RCC 7860 (cell line): ENCODE results near the gene ICAM3.
"Not testable (repeated sequence)": the region's sequence is repeated elsewhere in the genome, so short reads cannot be mapped to it uniquely, and the experiment has no call there.

Source experiments
- DNase-seq: peaks from one replicate; pipeline ENCODE4 v3.0.0-alpha.2; 2015; ENCODE audit warnings: low spot score
- FAIRE-seq: peaks from 2 replicates; lab custom pipeline; 2012; peaks lifted over from hg19 to GRCh38; lab: Jason Lieb, UNC

Gene ICAM3

DNA sequence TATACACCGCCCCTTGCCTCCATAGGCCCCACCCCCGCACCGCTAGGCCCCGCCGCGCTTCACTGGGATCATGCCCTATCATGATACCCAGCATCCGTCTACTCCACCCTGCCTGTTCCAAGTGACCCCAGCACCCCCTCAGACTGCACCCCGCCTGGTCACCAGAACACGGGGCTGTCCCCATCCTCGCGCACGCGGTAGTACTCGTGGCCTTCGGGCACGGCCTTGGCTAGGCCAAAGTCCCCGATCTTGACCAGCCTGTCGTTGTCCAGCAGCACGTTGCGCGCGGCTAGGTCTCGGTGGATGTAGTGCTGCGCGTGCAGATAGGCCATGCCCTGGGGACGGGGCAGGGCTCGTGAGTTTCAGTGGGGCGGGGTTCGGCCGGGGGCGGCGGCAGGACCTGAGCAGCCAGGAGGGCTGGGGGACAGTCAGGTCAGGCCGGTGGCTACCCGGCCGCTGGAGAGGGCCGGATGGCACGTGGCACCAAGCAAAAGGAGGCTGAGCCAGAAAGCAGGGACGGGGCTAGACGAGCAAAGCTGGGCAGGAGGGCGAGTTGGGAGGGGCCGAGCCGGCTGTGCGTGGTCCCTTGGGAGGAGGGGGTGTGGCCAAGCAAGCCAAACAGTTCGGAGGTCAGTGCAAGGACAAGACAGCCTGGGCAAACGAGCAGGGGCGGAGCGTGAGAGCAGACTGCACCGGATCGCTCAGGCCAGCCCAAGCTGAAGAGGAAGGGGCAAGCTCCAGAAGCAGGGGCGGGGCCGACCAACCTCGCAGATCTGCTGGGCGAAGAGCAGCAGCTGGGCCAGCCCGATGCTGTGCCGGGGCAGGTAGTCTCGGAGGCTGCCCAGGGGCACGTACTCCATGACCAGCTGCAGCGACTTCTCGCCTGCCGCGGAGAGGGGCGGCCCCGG lies 13.6 kb upstream of the ICAM3 start:
- DNase-seq (no peak), FAIRE-seq (no peak)

DNA sequence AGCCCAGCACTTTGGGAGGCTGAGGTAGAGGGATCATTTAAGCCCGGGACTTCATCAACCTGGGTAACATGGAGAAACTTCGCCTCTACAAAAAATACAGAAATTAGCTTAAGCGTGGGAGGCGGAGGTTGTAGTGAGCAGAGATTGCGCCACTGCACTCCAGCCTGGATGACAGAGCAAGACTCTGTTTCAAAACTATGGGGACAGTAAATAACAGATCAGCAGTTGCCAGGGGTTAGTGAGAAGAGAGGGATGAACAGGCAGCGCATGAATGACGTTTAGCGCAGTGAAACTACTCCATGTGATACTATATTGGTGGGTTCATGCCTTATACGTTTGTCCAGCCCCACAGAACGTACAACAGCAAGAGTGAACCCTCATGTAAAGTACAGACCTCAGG lies 7.1 kb upstream of the ICAM3 start:
- FAIRE-seq (no peak), DNase-seq (no peak)

DNA sequence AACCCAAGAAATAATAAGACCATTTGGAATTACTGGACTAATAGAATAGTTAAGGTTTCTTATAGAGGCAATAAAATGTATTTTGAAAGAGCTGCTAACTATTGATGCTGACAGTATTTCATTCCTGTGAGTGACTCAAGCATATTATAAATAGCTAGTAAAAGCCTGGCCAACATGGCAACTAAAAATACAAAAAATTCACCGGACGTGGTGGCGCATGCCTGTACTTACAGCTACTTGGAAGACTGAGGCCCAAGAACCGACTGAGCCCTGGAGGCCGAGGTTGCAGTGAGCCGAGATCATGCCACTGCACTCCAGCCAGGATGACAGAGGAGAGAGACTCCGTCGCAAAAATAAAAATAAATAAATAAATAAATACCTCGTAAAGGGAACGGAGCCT lies 5.4 kb upstream of the ICAM3 start:
- no peak for DNase-seq

DNA sequence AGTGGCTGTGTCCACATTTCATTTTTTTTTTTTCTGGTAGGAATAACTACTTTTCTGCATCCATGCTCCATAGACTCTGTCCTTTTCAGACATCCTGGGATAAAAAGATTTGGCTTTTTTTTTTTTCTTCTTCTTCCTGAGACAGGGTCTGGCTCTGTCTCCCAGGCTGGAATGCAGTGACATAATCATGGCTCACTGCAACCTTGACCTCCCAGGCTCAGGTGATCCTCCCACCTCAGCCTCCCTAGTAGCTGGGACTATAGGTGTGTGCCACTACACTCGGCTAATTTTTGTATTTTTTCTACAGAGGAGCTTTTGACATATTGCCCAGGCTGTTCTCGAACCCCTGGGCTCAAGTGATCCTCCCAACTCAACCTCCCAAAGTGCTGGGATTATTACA lies 4.1 kb upstream of the ICAM3 start:
- FAIRE-seq (no peak), DNase-seq (no peak)

More for the DNA sequence above, 5.4 kb upstream of the ICAM3 start:
- no peak for FAIRE-seq

DNA sequence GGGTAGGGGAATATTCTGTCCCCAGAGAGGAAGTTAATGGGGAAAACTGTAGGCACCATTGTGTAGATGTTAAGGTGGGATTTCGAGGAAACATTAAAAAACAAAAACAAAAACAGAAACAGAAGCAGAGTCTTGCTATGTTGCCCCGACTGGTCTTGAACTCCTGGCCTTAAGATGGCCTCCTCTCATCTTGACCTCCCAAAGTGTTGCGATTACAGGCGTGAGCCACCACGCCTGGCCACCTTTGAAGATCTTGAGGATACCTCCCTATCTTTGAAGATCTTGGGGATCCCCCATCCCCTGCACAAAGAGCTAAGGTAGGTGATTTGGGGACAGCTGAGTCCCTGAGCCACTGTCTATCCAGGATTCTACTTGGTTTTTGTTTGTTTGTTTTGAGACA lies 553 bp upstream of the ICAM3 start:
- FAIRE-seq (no peak), DNase-seq (no peak)

DNA sequence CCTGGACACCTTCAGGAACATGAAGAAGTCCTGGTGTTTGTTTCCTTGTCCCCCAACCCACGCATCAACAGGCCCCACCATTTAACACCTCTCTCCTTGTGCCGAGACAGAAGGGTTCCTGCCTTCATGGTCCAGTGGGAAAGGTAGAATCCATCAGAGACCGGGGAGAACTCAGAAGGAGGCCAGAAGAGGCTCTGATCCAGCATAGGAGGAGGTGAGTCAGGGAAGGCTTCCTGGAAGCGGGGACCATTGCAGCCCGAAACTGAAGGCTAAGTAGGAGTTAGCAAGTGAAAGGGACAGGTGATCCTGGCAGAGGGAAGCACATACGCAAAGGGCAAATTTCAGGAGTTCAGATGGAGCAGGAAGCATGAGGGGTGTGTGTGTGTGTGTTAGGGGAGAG lies 484 bp downstream of the ICAM3 start:
- DNase-seq, result no peak
- FAIRE-seq, result no peak

DNA sequence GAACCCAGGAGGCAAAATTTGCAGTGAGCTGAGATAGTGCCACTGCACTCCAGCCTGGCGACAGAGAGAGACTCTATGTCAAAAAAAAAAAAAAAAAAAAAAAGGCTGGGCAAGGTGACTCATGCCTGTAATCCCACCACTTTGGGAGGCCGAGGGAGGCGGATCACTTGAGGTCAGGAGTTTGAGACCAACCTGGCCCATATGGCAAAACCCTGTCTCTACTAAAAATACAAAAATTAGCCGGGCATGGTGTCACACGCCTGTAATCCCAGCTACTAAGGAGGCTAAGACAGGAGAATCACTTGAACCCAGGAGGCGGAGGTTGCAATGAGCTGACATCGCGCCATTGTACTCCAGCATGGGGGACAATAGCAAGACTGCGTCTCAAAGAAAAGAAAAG lies 2.7 kb downstream of the ICAM3 start:
- not testable (repeated sequence) for FAIRE-seq

DNA sequence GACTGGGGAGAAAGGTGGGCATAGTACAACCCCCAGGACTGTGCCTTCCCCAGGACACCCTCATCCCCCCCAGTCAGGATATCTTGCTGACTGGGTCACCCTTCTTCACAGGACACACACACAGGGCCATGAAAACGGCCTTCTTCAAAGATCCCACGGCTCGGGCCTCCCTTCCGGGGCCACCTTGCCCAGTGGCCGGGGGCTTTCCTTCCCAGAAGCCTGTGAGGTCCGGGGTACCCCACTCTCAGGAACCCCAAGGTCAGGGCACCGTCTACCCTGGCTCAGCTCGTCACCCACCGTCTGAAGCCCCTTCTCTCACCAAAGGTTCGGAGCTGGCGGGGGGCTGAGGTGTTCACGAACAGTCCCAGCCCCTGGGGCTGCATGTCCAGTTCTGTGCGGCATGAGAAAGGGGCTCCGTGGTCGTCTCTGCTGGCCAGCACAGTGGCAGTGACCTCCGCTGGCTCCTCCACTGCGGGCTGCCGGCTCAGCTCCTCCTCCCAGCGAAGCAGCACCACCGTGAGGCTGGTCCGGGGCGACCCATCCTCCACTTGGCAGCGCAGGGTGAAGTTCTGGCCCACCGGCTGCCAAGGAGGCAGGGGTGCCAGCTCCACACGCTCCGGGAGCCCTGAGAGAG lies 4.0 kb downstream of the ICAM3 start:
- FAIRE-seq, result no peak

More for the DNA sequence above, 2.7 kb downstream of the ICAM3 start:
- DNase-seq, result not testable (repeated sequence)

DNA sequence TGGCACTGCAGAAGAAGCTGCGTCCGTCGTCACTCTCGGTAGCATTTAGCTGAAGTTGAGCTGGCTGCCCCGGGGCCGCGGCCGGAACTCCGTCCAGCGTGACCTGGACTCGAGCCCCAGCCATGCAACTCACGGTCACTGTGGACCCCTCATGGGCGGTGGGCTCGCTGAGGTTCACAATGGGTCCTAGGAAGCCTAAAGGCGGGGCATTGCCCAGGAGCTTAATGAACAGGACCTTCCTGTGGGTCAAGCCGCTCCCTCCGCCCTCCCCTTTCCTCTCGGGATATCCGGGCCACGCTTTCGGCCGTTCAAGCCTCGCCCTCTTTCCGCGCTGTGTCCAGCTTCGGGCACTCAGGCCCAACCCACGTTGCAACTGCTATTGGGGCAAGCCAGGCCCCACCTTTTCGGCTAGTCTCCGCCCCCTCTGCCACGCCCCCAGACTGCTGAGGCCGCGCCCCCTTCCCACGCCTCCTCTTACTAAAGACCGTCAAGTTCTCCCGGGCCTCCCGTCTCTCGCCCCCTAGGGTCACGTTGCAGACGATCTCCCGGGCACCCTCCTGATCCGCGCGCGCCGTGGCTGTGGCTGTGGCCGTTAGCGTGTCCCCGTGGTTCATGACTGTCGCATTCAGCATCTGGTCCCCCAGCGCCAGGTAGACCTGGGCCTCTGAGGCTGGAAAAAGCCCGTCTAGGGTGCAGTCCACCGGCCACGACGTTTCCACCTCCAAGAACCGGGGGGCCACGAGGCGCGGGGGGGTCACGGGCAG lies 4.7 kb downstream of the ICAM3 start:
- peak; percentile 84 for DNase-seq
- peak; percentile 82 for FAIRE-seq

More for the DNA sequence above, 4.0 kb downstream of the ICAM3 start:
- no peak for DNase-seq

DNA sequence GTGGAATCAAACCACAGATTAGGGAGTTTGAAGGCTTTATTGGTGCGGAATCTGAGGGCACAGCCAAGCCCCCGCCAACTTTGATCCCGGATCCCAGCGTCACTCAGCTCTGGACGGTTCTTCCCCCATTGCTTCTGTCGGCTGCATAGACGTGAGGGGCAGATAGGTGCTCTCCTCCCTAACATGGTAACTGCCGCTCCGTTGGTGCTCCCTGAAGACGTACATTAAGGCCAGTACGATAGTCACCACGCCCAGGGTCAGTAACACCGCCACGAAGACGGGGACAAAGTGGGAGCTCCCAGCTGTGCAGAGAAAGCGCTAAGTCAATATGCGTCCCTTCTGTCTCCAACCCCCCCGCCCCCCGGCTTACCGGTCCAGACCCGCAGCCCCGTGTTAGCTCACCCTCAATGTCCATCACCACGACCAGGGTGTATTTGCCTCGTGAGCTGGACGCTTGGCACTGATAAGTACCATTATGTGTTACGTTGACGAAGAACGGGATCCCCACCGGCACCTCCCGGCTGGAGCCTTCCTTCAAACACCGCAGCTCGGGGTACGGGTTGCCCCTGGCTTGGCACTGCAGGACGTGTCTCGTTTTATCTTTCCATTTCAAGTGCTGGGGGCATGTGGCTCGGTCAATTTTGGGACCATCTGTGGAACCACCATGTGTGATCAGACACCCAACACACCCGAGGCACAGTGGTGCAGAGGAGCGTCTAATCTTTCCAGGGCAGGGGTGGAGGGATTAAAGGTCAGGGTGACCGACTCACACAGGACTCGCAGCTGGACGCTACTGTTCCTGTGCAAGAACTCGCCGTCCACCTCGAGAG lies 5.5 kb downstream of the ICAM3 start:
- FAIRE-seq (no peak), DNase-seq (no peak)

DNA sequence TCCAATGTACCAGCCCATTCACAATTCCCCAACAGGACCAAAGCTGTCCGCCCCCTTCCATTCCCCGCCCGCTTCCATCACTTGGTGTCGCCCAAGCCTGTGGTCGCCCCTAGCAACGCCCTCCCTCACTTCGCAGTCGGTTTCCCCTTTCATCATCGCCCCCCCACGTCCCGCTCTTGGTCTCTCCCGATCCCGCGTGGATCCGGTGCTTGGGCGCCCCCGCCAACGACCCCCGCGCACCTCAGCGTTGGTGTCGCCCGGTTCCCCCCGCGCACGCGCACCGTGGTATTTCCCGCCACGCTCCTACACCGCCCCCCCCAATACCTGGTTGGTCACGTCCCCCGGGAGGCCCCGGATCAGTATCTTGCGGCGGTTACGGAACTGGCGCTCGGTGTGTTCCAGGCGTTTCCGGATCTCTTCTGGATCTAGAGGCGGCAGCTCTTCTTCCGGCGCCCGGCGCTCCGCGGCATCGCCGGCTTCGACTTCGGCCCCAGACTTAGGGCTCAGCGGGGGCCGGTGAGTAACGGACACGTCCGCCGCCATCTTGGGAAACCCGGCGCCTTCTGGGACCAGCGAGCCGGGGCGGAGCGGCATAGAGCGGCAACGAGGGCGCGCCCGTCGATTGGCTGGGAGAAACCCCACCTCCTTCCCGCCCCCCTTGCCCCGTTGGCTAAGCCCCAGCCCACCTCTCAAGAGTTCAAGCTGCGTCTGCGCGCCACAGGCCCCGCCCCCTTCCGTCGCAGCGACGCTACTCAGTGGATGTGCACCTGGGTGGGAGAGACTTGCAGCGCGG lies 6.3 kb downstream of the ICAM3 start, which contains the start of gene RAVER1:
RAVER1 (minus strand) TSS at position 565 of the 793 bp plus-strand sequence; CDS start at position 543, 22 bp downstream.
- peak; percentile 85 for FAIRE-seq
- peak; percentile 90 for DNase-seq

DNA sequence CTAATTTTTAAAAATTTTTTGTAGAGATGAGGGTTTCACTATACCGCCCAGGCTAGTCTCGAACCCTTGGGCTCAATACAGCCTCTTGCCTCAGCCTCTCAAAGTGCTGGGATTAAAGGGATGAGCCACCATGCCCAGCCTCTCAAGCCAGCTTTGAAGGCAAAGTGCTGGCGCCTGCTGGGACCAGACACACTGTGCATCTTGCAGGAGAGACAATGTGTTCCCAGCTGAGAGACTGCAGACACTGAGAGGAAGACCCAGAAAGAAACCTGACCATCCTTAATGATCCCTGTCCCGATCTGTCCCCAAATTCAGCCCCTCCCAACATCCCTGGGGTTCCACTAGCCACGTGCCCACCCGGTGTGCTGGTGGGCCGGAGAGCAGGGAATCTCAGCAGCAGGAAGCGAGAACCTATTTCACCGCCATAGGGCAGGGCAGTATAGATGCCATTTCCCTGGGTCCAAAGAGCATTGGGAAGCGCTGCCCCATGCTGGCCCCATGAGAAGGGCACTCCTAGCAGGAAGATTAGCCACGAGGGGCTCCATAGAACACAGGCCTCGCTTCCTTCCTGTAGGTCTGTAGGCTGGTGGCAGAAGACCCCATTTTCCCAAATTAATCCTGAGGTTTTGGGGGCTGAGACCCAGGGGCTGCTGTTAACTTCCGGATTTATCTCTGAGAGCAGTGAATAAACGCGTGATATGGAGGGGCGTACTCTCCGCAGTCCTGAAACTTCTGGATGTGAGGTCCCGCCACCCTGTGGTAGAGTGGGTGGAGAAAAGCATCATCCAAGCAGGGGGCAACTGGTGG lies 7.1 kb downstream of the ICAM3 start:
- FAIRE-seq (no peak), DNase-seq (no peak)

DNA sequence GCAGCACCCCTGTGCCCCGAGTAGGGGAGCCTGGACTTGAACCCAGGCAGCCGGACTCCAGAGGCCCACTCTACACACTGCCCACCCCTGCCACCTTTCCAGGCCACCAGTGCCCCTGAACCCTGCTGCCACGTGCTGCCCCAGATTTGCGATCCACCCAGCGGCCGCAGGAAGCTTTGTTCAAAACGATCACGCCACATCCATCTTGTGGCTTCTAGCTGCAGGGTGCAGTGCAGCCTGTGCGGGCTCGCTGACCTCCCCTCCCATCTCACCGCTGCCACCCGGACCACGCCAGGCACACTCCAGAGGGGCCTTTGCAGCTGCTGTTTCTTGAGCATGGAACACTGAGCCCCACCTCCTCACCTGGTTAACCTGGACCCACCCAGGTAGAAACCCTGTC lies 9.9 kb downstream of the ICAM3 start:
- DNase-seq, result no peak
- FAIRE-seq, result no peak

DNA sequence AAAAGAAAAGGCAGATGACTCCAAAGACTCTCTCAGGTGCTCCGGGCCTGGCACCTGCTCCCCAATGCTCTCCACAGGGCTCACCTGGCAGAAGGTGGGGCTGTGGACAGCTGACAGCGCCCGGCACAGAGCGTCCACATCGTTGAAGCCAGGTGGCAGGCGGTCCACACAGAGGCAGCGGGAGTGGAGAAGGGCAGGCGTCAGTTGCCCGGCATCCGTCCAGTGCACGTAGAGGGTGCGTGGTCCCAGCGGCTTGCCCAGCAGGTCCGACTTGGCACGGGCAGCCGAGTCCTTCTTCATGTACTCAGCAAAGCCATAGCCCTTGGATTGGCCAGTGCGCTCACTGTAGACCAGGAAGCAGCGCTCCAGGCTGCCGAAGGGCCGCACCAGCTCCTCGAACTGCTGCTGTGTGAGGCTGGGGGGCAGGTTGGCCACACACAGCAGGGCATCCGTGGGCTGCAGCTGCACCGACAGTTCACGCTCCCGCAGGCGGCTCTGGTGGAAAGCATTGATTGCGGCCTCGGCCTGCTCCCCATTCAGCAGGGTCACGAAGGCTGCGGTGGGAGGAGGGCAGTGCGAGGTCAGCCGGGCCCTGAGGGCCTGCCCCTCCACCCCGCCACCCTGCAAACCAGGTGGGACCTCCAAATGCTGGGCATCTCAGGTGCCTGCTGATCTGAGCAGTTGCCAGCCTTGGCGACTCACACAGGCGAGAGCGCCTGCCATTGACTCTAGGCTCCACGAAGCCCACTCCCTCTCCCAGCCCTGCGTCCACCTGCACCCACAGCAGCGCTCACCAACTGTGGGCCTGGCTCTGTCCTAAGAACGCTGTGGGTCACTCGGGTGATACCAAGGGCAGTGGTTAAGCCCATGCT lies 10.6 kb downstream of the ICAM3 start:
- no peak for DNase-seq
- FAIRE-seq, result no peak

DNA sequence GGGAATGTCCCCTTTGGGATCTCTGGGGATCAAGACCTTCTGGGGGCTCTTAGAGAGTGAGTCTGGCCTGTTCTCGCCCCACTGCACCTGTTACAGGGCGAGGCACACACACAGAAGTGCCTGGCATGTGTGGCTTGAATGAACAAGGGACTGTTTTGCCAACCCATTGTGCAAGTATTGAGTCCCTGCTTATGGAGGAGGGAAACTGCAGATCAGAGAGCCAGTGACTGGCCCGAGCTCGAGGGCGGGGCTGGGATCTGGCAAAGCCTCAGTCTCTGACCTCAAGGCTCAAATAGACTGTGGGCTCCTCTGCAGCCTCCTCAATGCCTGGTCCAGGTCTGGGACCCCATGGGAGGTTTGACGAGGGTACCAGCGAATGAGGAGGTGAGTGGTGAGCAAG lies 11.6 kb downstream of the ICAM3 start:
- FAIRE-seq (no peak), DNase-seq (no peak)

DNA sequence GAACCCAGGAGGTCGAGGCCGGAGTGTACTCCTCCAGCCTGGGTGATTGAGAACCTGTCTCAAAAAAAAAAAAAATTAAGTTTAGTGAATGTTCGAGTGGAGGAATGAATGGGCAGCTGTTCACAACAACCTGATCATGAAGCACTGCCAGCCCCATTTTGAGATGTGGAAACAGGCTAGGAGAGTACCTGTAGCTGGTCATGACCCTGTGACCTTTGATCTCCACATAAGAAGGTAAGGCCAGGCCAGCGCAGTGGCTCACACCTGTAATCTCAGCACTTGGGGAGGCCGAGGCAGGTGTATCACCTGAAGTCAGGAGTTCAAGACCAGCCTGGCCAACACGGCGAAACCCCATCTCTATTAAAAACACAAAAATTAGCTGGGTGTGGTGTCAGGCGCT lies 13.7 kb downstream of the ICAM3 start:
- DNase-seq (no peak), FAIRE-seq (no peak)

DNA sequence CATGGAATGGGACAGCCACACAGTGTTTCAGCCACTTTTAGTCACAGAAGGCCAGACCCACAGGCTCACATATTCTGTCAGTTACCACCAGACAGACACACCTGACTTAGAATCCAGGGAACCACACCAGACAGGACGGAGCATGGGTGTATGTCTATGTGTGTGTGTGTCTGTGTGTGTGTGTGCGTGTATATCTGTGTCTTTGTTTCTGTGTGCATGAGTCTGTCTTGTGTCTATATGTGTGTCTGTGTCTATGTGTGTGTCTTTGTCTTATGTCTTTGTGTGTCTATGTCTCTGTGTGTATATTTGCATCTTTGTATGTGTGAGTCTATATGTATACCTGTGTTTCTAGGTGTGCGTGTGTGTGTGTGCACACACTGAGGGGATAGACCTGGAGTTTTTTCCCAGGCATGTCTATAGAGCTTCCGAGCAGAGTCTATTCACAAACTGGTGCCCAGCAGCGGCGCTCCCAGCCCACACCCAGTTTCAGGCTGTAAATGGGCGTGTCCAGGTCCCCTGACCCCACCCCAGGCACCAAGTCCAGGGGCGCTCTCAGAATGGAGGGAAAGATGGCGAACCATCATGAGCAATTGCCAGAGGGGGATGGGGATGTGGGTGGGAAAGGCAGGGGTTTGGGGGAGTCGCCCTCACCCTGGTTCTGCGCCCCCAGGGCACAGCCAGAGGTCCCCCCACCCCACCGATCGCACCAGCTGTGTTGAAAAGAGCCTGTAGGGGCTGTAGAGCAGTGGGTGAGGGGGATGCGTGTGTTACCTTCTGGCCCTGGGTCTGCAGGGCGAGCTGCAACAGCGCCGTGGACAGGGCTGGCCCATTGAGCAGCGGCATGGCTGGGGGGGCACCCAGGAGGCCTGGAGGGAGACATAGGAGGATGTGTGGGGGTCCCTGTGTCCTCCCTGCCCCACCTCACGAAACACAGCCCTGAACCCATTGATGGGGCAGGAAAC lies 17.3 kb downstream of the ICAM3 start:
- FAIRE-seq, result no peak
- no peak for DNase-seq
